ENCODE results near the gene KRT14. TPM values are rescaled to one million over a fixed set of nuclear protein-coding genes. Genes with fewer than 3 reads are reported as not detected.

Gene KRT14
- not detected for total RNA-seq

DNA sequence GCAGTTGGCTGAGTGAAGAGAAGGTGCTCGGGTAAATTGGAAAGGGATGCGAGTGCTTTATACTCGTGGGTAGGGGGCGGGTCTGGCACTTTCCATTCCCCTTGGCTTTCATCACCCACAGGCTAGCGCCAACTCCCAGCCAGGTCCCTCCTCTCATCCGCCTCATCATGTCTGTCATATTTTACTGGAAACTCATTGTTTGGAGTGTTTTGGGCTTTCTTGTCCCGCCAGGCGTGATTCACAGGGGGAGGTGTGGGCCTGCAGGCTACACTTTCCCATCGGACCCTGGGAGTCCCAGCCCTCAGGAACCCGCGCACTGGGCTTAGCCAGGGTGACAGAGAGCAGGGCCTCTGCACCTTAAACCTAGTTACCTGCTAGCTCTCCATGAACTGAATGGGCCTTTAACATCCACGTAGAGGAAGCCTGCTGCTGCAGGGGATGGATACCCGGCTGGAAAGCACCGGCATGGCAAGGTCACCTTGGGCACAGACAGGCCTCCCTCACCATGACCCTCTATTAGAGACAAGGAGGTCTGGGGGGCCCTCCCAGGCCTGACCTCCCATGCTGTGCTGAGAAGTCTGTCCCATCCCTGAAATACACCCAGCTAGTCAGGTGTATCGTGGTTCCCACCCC lies at the start of gene KRT14:
Gene KRT14, minus strand, starts transcription at position 33 of the 633 bp plus-strand sequence. CDS start 61 bp downstream, outside the sequence.
- TF ChIP-seq, protein P1, sequence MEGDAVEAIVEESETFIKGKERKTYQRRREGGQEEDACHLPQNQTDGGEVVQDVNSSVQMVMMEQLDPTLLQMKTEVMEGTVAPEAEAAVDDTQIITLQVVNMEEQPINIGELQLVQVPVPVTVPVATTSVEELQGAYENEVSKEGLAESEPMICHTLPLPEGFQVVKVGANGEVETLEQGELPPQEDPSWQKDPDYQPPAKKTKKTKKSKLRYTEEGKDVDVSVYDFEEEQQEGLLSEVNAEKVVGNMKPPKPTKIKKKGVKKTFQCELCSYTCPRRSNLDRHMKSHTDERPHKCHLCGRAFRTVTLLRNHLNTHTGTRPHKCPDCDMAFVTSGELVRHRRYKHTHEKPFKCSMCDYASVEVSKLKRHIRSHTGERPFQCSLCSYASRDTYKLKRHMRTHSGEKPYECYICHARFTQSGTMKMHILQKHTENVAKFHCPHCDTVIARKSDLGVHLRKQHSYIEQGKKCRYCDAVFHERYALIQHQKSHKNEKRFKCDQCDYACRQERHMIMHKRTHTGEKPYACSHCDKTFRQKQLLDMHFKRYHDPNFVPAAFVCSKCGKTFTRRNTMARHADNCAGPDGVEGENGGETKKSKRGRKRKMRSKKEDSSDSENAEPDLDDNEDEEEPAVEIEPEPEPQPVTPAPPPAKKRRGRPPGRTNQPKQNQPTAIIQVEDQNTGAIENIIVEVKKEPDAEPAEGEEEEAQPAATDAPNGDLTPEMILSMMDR (IDR thresholded peaks at IDR 0.05) = no peak
- no peaks in the 10 kb centered on the region for H3K27me3 ChIP-seq
- intact Hi-C loops (cut with DNase I) = loop anchor here (10.0 kb wide), 1 partner anchor 58 kb away; no protein-coding TSS in a partner anchor
- H3K4me1 ChIP-seq = no peaks in the 10 kb centered on the region
- no peak for DNase-seq
- H3K4me3 ChIP-seq = no peak within 1 kb of the TSS
- no peak within 1 kb of the TSS for H3K9ac ChIP-seq (ENCODE audit: low read depth in 2 of 2, low read length in 2 of 2)
- H3K27ac ChIP-seq = no peak within 1 kb of the TSS
- no peaks in the 10 kb centered on the region for H3K9me3 ChIP-seq
- H3K36me3 ChIP-seq = no peaks in the 10 kb centered on the region

DNA sequence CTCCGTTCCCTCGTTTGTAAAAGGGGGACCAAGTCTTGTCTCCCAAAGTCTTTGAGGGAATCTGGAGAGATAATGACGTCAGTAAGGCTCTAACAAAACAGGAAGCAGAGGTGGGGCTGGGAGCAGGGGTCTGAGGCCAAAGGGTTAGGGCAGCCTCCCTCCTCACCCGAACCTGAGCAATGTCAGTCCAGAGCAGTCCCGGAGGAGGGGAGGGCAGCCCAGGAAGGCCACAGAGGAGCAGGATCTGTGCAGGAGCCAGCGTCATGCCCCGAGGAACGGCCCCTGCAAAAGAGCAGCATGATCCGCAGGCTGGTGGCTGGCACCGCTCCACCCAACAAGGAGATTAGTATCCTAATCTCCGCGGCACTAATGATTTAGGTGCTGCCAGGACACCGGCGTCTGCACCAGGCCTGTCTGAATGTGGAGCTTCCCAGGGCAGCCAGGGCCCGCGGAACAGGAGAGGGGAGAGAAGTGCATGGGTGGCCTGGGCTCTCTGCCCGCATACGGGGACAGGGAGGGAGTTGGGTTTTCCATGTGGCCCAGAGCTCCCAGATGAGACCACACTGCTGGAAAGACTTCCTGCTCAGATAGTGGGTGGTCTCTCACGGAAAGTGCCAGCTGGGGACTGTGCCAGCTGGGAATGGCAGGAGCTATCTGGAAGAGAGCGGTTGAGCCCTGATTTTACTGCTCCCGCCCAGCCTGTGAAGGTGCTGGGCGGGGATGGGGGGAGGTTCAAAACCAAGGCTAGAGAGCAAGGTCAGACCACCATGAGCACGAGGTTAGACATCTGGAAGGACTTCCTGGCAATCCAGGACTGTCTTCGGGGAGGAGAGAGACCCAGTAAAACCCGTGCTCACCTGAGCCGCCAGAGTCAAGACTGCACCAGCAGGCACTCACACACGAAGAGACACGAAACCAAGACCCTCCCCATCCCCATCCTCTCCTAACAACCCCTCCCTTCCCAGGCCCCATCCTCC lies 48.7 kb upstream of the KRT14 start:
- H3K36me3 ChIP-seq = no peaks in the 10 kb centered on the region
- H3K4me3 ChIP-seq = no peak overlapping the region
- intact Hi-C loops (cut with DNase I) = no loop called here
- no peak overlapping the region for H3K27ac ChIP-seq
- no peaks in the 10 kb centered on the region for H3K4me1 ChIP-seq
- H3K9me3 ChIP-seq = no peaks in the 10 kb centered on the region
- TF ChIP-seq, protein P1 (IDR thresholded peaks at IDR 0.05) = no peak
- no peaks in the 10 kb centered on the region for H3K27me3 ChIP-seq
- DNase-seq = no peak
- no peak overlapping the region for H3K9ac ChIP-seq (ENCODE audit: low read depth in 2 of 2, low read length in 2 of 2)

DNA sequence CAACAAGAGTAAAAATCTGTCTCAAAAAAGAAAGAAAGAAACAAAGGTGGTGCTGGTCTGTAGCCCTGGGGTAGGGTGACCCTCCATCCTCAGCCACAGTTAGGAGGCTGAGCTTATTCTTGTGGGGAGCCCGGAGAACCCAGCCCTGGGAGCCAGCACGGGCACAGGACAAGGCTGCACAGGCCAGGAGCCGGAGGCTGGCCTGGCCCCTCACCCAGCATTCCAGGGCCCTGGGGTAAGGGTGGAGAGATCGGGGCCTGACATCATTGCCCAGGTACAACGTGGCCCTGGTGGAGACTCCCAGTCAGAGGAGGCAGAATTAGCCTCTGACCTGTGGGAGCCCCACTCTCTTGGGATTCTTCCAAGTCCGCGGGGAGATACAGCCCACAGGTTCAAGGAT lies 47.9 kb upstream of the KRT14 start:
- H3K27ac ChIP-seq = no peak overlapping the region
- no peak for DNase-seq
- H3K9ac ChIP-seq (ENCODE audit: low read depth in 2 of 2, low read length in 2 of 2) = no peak overlapping the region
- no peaks in the 10 kb centered on the region for H3K36me3 ChIP-seq
- no peaks in the 10 kb centered on the region for H3K9me3 ChIP-seq
- no peaks in the 10 kb centered on the region for H3K27me3 ChIP-seq
- H3K4me3 ChIP-seq = no peak overlapping the region
- TF ChIP-seq, protein P1 (IDR thresholded peaks at IDR 0.05) = no peak
- H3K4me1 ChIP-seq = no peaks in the 10 kb centered on the region
- intact Hi-C loops (cut with DNase I) = no loop called here

DNA sequence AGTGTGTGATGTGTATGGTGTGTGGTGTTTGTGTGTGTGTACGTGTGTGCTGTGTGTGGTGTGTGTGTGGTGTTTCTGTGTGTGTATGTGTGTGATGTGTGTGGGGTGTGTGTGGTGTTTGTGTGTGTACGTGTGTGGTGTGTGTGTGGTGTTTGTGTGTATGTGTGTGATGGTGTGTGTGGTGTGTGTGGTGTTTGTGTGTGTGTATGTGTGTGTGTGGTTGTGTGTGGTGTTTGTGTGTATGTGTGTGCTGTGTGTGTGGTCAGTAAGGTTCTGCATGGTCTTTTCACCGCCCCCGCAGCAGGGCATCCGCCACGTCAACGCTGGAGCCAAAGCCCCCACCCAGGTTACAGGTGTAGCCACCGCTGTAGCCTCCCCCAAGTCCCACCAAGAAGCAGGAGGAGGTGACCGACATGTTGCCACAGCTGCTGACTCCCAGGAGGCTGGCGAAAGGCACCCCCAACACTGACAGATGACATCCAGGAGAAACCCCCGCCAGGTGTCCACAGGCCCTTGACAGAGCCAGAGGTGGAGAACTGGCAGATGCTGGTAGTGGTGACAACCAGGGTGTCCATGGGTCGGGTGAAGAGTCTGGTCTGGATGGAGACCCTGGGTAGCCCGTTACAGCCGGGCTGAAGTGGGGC lies 47.0 kb upstream of the KRT14 start:
- Histone ChIP-seq H3K4me1 (no peaks in the 10 kb centered on the region), H3K27ac (no peak overlapping the region), H3K36me3 (no peaks in the 10 kb centered on the region), H3K9ac (ENCODE audit: low read depth in 2 of 2, low read length in 2 of 2) (no peak overlapping the region), H3K9me3 (no peaks in the 10 kb centered on the region), H3K27me3 (no peaks in the 10 kb centered on the region), H3K4me3 (no peak overlapping the region)
- TF ChIP-seq, protein P1 (IDR thresholded peaks at IDR 0.05) = no peak
- intact Hi-C loops (cut with DNase I) = no loop called here
- no peak for DNase-seq

DNA sequence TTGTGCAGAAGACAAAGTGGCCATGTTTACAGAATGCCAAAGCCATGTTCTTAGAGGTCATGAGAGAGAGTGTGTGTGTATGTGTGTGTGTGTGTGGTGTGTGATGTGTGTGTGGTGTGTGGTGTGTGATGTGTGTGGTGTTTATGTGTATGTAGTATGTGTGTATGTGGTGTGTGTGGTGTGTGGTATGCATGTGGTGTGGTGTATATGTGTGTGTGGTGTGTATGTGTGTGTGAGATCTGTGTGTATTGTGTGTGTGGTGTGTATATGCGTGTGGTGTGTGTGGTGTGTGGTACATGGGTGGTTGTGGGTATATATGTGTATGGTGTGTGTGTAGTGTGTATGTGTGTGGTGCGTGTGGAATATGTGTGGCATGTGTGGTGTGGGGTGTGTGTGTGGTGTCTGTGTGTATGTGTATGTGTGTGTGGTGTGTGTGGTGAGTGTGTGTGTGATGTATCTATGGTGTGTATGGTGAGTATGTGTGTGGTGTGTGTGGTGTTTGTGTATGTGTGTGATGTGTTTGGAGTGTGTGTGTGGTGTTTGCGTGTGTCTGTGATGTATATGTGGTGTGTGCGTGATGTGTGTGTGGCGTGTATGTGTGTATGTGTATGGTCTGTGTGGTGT lies 45.9 kb upstream of the KRT14 start:
- Histone ChIP-seq H3K9me3 (no peaks in the 10 kb centered on the region), H3K36me3 (no peaks in the 10 kb centered on the region), H3K27me3 (no peaks in the 10 kb centered on the region), H3K4me3 (no peak overlapping the region), H3K4me1 (no peaks in the 10 kb centered on the region), H3K9ac (ENCODE audit: low read depth in 2 of 2, low read length in 2 of 2) (no peak overlapping the region), H3K27ac (no peak overlapping the region)
- DNase-seq = no peak
- TF ChIP-seq, protein P1 (IDR thresholded peaks at IDR 0.05) = no peak
- intact Hi-C loops (cut with DNase I) = no loop called here

Measured in colonic mucosa (tissue), 4 donors.